ENCODE results near the gene CLDN10.

CLDN10 gene

GRCh38 chr13:95601906-95602305 is 49.4 kb downstream of the CLDN10 start:
- DNase-seq (ENCODE audit: low spot score), result no peak

DNA sequence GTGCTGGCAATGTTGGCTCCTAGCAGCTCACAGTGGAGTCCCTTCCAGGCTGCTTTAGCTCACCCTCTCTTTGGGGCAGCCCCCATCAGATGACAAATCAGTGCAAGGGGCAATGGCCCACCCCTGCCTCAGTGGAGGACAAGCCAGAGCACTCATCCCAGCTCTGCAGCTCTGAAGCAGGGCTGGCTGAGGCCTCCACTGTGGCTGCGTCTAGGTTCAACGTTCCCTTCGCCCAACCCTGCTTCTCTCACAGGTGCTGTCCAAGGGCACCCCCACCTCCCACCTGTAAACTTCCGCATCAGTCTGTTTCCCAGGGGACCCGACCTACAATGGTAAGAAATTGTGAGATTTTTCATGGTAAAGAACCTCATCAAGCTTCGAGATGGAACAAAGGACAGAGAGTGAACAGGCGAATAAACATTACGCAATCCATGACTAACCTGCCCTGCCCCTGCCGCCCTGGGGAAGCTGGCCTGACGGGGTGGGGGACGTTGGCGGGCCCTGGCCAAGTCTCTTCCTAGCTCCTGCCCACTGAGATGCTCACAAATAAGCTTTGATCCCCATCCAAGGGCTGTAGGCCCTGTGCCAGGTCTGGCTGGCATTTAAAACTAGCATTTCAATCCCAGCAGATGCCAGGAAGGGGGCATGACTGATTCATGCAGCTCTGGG is 51.5 kb downstream of the CLDN10 start:
- no peak for DNase-seq (ENCODE audit: low spot score)

DNA sequence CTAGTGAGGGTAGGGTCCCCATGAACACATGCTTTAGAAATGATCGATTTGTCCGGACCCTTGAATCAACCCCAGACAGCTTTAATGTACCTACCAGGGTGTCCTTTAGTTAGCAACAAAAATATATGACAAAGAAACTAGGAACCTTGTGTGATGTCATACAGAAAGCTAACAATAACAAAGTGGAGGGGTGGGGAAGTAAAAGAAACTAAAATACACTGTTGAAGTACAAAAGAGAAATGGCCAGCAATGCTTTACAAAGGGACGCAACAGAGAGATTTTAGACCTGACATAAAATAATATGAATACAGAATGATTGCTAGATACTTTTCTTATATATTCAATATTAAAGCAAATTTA is 52.0 kb downstream of the CLDN10 start:
- no peak for DNase-seq (ENCODE audit: low spot score)

GRCh38 chr13:95605448-95606125 is 53.1 kb downstream of the CLDN10 start:
- no peak for DNase-seq (ENCODE audit: low spot score)

GRCh38 chr13:95607366-95607765 is 54.8 kb downstream of the CLDN10 start:
- DNase-seq (ENCODE audit: low spot score), result no peak

- DNase-seq (ENCODE audit: low spot score), result no peak
These were observed 56.3 kb downstream of the CLDN10 start for GRCh38 chr13:95608640-95609323.

DNA sequence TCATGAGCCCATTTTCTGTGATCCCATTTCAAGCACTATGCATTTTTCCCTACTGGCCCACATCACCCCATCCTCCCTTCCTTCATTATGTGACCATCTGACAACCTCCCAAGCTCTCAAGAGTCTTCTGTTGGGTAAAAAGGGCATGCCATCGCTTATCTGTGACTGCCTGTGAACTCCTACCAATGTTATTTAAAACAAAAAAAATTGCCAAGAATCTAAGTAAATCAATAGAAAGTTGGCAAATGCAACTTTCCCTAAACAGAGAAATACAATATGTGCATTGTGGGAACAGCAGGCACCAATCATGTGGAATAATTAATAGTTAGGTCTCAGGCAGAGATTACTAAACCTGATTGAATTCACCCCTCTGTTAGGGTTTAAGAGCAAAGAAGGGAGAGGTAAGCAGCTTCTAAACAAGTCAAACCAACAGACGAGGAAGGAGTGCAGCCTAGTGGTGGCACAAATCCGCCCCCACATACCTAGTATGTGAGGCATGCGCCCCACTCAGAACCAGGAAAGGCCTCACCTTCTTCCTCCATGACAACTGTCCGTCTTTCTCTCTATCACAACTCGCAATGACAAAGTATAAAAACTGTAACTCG is 62.2 kb downstream of the CLDN10 start:
- no peak for DNase-seq (ENCODE audit: low spot score)

DNA sequence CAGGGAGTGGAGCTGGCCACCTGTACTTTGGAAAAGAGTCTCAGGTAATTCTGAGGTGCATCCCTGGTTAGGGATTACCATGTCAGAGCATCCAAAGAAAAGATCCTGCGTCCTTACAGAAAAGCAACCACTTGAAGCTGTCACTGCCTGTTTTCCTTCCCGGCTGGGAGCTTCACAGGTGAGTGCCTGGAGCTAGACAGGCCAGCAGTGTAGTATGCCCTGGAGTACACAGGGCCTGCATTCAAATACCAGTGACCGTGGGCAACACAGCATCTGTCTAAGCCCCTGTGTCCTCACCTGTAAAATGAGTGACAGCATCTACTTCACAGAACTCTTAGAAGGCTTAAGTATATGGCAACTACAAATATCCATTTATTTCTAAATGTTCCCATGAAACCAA is 63.0 kb downstream of the CLDN10 start:
- DNase-seq (ENCODE audit: low spot score), result no peak

DNA sequence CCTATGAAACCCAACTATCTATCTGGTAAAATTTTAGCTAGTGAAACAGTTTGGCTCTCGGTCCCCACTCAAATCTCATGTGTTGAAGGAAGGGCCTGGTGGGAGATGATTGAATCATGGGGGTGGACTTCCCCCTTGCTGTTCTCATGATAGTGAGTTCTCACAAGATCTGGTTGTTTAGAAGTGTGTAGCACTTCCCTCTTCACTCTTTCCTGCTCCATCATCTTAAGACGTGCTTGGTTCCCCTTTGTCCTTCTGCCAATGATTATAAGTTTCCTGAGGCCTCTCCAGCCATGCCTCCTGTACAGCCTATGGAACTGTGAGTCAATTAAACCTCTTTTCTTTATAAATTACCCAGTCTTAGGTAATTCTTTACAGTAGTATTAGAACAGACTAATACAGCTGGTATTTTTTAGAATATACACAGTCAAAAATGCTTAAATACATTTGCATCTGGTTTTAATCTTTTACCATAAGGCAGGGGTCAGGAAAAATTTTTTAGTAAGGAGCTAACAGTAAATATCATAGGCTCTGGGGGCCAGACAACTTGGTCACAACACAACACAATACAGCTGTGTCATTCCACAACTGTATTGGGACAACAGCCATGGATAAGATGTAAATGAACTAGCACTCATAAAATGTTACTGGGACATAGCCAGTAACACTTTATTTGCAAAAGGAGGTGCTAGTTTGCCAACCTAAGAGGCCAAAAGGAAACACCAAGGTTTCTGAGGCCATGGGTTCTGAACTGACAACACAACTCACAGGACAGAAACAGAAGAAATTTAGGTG is 67.7 kb downstream of the CLDN10 start:
- no peak for DNase-seq (ENCODE audit: low spot score)

DNA sequence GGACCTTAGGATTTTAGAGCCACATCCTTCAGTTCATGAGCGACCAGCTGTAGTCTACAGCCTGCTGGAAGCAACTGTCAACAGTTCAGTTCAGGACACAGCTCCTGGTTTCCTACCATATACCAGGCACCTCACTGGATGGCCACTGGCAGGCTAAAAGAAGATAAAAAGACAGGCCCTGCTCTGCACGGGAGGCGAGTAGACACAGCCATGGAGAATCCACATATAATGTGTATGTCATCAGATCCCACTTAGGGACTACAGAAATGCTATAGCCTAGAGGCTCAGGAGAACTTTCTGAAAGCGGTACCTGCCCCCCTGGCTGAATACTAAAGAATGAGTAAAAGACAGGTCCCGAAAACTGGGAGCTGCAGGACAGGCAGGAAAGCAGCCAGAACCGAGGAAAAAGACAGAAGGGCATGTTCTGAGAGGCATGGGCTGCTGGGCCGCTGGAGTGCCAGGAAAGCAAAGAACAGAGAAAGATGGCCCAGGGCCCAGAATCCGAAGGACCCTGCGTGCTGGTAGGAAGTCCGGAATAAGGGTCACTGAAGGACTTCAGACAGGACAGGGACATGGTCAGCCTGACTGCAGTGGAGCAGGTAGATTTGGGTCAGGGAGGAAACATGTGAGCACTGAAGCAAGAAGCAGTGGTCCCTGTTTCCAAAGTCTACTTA is 68.4 kb downstream of the CLDN10 start:
- DNase-seq (ENCODE audit: low spot score), result no peak

DNA sequence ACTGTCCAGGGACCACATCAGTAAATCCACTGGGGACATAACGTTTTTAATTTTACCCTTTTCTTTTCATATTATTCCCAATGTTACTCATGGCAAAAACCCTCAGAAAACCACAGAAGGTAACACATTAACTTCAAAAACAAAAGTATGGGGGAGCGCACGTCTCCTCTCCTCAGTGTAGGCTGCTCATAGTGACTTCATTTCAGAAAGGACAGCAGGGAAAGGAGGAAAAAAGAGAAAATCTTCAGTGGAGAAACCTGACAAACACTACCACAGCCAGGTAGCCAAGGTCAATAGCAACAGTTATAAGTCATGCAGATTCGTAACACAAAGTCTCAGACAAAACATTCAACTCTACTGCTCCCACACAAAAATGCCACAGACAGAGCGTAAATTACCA is 70.6 kb downstream of the CLDN10 start:
- DNase-seq (ENCODE audit: low spot score), result no peak

DNA sequence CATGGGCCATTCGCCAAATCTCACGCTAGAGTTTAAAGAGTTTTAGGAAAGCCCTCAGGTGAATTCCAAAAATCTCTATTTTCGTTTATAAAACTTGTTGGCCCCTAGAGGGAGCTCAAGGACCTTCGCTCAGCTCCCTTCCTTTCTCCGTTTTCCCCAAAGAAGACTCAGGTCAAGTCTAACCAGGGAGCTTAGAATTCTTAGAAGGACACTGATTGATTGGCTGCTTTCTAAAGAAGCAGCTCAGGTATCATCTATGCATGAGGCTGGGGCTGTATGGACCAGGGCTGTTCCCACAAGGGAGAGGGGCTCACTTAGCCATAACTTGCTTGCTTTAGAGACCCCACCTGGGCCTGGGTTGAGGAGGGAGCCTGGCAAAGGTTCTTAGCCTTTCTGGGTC is 71.5 kb downstream of the CLDN10 start:
- DNase-seq (ENCODE audit: low spot score), result peak; percentile 42

GRCh38 chr13:95626768-95627167 is 74.2 kb downstream of the CLDN10 start:
- no peak for DNase-seq (ENCODE audit: low spot score)

- no peak for DNase-seq (ENCODE audit: low spot score)
These were observed 75.1 kb downstream of the CLDN10 start for GRCh38 chr13:95627590-95627989.

- DNase-seq (ENCODE audit: low spot score), result no peak
These were observed 76.0 kb downstream of the CLDN10 start for GRCh38 chr13:95628488-95628887.

DNA sequence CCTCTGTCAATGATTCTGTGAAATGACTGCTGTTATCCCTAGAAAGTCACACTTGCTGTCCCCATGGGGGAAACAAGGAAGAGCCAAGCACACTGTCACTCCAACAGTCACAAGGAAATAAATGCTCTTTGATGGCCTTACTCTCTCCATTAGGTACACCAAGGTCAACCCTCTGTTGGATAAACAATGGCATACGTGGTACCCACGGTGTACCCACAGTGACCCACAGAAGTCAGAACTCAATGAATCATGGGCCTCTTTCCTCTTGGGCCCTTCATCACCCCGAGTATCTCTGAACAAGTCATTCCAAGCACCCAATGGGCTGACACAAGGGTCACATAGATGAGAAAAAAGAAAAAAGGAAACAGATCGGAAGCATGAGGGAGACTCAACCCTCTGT is 76.6 kb downstream of the CLDN10 start:
- DNase-seq (ENCODE audit: low spot score), result no peak
